ENCODE results near the gene GNRH2.
"Not testable (repeated sequence)": the region's sequence is repeated elsewhere in the genome, so short reads cannot be mapped to it uniquely, and the experiment has no call there.

Gene GNRH2

GRCh38 chr20:3043322-3043721 is at the start of gene GNRH2:
Gene GNRH2 (plus strand): TSS chr20:3043622. CDS start chr20:3044415, 793 bp downstream.
- no peak for DNase-seq (ENCODE audit: low read depth)

DNA sequence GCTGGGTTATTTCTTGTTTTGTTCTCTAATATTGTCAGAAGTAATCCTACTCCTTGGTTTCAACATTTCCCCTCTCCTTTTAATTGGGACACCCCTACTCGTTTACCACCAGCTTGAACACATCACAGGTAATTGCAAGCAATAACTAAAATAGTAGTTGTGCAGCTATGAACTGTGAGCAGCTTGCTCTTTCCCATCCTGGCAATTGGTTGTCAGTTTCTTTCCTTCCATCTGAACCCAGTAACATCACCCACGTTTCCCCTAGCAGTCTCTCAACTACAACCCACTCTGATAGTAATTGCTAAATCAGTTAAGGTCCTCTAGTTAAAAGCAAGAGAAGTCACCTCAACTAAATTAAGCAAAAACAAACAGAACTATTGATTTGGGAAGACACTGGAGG is 47.6 kb upstream of the GNRH2 start:
- DNase-seq (ENCODE audit: low read depth) = no peak

DNA sequence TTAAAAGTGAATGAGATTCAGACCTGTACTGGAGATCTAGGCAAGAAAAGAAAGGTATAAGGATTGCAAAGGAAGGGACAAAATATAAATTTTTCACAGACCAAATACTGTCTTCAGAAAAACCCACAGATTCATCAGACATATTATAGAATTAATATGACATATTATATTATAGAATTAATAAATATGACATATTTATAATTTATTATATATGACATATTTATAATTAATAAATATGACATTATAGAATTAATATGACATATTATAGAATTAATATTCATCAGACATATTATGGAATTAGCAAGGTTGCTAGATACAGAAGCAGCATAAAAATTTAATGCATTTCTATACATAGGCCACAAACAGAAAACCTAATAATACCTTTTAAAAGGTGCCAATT is 44.7 kb upstream of the GNRH2 start:
- no peak for DNase-seq (ENCODE audit: low read depth)

- peak; percentile 71 for DNase-seq (ENCODE audit: low read depth)
Observed at GRCh38 chr20:3000852-3001523, 42.4 kb upstream of the GNRH2 start.

- no peak for DNase-seq (ENCODE audit: low read depth)
Observed at GRCh38 chr20:3003416-3003815, 40.0 kb upstream of the GNRH2 start.

- peak; percentile 51 for DNase-seq (ENCODE audit: low read depth)
Observed at GRCh38 chr20:3010985-3011723, 32.3 kb upstream of the GNRH2 start.

DNA sequence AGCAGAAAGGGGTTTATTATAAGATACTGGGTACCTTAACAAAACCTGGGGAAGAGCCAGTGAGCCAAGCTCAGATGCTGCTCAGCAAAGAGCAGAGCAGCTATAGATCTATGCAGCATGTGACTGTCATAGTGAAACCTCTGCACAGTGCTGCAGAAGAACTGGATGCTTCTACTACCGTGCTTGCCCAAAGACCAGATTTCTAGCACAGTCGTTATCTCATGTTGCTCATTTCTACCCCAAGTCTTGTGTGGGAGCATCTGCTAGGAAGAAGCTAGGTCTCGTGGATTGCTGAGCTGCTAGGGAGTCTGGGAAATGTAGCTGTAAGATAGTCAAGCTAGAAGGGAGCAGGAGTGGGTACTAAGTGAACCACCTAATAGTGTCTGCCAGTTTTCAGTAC is 31.7 kb upstream of the GNRH2 start:
- DNase-seq (ENCODE audit: low read depth) = no peak

GRCh38 chr20:3013771-3014170 is 29.7 kb upstream of the GNRH2 start:
- no peak for DNase-seq (ENCODE audit: low read depth)

GRCh38 chr20:3014179-3014578 is 29.2 kb upstream of the GNRH2 start:
- DNase-seq (ENCODE audit: low read depth) = no peak

DNA sequence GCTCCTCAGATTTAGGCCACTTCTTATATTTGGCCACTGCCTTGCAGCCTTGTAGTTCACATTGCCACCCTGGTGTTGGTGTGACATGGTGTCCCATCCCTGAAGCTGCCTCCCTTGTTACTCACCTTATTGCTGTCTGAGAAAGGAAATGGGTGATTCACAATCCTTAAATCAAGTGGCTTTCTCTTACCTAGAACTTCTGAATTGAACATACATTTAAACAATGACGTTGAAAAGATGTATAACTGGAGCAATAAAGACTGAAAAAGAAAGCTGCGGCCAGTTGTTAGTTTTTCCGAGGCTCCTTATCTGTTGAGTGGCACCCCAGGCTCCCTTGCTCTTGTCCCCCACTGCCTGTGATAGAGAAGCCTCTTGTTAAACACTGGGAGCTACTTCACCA is 28.8 kb upstream of the GNRH2 start:
- no peak for DNase-seq (ENCODE audit: low read depth)

DNA sequence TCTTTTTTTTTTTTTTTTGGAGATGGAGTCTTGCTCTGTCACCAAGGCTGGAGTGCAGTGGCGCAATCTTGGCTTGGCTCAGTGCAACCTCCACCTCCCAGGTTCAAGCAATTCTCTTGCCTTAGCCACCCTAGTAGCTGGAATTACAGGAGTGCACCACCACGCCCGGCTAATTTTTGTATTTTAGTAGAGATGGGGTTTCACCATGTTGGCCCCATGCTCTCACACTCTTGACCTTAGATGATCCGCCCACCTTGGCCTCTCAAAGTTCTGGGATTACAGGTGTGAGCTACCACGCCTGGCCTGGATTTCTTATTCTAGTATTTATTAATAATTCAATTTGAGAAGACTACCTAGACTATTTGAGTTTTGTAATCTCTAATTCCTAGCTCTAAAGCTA is 28.1 kb upstream of the GNRH2 start:
- DNase-seq (ENCODE audit: low read depth) = not testable (repeated sequence)

- no peak for DNase-seq (ENCODE audit: low read depth)
Observed at GRCh38 chr20:3021327-3021726, 22.1 kb upstream of the GNRH2 start.

DNA sequence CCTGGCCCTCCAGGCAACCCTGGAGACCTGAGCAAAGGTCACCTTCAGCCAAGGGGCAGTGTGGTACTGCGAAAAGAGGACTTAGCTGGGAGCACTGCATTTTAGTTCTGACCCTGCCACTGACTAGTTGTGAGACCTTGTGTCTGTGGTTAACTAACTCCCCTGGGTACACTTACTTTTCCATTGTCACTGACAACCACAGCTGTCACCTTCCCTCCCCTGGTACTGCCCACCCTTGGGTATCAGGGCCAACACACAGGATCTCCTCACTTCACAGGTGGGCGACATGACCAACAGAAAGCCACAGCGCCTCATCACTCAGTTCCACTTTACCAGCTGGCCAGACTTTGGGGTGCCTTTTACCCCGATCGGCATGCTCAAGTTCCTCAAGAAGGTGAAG is 21.6 kb upstream of the GNRH2 start:
- no peak for DNase-seq (ENCODE audit: low read depth)

DNA sequence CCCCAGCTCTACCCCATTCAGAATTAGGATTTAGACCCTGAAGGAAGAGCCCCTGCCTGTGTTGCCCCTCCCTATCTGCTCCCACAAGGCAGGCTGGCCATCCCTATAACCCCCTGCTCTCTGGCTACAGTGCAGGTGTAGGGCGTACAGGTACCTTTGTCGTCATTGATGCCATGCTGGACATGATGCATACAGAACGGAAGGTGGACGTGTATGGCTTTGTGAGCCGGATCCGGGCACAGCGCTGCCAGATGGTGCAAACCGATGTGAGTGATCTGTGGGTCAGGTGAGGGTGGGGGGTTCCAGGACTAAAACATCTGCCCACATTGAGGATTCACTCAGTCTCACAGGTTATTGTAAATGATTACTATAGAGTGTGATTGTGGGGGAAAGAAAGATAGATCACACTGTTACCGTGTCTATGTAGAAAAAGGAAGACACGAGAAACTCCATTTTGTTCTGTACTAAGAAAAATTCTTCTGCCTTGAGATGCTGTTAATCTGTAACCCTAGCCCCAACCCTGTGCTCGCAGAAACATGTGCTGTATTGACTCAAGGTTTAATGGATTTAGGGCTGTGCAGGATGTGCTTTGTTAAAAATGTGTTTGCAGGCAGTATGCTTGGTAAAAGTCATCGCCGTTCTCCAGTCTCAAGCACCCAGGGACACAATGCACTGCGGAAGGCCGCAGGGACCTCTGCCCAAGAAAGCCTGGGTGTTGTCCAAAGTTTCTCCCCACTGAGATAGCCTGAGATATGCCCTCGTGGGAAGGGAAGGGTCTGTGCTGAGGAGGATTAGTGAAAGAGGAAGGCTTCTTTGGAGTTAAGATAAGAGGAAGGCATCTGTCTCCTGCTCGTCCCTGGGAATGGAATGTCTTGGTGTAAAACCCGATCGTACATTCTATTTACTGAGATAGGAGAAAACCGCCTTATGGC is 20.6 kb upstream of the GNRH2 start:
- not testable (repeated sequence) for DNase-seq (ENCODE audit: low read depth)

GRCh38 chr20:3027987-3028386 is 15.4 kb upstream of the GNRH2 start:
- DNase-seq (ENCODE audit: low read depth) = no peak

DNA sequence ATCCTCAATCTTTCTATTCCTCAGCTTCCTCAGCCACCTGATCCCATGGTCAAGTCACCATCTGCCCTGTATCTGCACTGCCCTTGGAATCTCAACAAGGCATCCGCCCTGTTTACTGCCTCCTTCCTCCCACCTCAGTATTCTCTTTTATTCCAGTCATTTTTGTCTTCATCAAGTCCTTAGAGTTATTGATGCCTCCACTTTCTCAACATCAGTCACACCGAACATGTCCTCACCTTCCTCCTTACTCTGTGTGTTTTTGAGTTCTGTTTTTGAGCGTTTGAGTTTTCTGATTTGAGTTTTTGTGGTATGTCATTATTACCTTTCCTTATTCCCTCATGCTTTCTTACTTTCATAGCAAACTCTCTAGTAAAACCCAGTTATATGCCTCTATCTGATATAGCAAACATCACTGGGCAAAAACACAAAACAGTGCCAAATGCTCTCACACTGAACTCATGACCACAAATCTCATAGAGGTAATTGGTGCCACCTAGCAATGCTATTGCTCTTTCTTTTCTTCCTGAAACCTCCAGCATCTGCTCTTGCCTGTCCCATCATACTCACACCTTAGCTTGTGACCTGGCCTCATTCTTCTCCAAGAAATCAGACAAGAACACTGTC is 11.8 kb upstream of the GNRH2 start:
- no peak for DNase-seq (ENCODE audit: low read depth)

DNA sequence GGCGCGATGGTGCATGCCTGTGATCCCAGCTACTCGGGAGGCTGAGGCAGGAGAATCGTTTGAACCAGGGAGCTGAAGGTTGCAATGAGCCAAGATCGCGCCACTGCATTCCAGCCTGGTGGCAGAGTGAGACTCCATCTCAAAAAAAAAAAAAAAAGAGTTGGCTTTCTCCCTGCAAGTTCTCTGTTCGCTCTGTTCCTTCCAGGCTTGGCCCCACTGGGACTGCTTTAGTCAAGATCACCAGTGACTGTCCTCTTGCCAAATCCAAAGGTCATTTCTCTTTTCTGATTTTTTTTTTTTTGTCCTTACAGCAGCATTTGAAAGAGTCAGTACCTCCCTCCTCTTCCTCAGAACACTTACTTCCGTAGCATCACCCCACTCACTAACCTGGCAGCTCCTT is 10.8 kb upstream of the GNRH2 start:
- DNase-seq (ENCODE audit: low read depth) = no peak

- DNase-seq (ENCODE audit: low read depth) = no peak
Observed at GRCh38 chr20:3037654-3038053, 5.8 kb upstream of the GNRH2 start.

GRCh38 chr20:3038454-3038853 is 5.0 kb upstream of the GNRH2 start:
- no peak for DNase-seq (ENCODE audit: low read depth)

DNA sequence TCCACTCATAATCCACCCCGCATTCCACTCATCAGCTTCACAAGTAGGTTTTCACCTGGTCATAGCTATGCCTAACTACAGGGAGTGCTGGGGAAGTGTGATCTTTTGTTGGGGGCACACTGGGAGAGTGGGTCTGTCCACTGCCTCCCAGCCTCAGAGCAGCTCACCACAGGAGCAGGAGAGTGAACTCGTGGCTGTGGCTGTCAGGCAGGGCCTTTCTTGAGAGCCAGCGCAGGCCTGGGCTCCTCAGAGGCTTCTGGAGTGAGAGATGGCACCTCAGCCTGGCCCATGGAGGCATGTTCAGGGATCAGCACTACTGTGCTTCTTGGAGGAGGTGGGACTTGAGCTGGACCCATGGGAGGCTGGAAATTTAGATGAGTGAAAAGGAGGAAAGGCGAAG is 4.0 kb upstream of the GNRH2 start:
- no peak for DNase-seq (ENCODE audit: low read depth)

DNA sequence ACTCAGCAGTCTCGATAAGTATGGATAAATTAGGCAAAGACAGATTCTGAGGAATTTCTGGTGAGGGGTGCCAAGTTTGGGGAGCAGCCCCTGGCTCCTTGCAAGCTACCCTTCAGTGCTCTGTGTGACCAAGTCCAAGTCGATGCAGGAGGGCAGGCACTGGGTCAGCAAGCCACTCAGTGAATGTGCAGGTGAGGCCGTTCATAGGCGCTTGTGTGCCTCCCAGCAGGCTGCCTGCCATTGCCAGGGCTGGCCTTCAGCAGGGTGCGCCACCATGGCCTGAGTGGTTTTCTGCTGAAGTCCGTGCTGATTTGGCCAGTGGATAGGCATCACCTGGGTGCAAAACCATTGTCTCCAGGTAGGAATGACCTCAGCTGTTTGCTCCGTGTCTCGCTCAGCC is 3.3 kb upstream of the GNRH2 start:
- no peak for DNase-seq (ENCODE audit: low read depth)

DNA sequence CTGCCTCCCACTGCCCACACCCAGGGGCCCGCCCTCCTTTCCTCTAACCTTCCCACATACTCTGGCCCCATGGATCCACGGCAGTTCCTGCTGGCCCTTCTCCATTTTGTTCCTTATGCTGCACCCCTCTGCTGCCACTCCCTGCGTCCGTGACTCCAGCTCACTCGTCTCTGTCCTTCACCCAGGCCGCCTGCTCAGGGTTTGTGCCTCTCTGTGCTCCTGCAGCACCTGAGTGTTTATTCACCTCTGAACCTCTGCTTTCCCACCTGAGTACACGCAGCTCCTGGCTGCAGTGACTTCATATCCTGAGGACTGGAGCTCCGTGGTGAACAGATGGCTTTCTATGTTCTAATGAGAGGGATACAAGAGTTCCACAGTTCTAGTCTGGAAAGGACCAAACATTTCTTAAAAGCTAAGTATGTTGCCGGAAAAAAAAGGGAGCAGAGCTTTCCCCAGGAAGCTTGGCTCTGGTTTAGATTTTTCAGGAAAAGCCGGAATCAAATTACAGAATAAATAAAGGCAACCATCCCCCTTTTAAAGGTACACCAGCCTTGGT is 1.5 kb upstream of the GNRH2 start:
- peak; percentile 33 for DNase-seq (ENCODE audit: low read depth)
